HG03025 (cell line): Measurements from ENCODE around the gene SLCO4A1.

ENCODE experiments used
- ATAC-seq: cut with Tn5 transposase; IDR thresholded peaks from one replicate; pipeline ENCODE4 v1.9.1; 2021; ENCODE audit warnings: mild to moderate bottlenecking, moderate library complexity; ENCODE audit not compliant: unreplicated experiment, low FRiP score

Gene SLCO4A1

DNA sequence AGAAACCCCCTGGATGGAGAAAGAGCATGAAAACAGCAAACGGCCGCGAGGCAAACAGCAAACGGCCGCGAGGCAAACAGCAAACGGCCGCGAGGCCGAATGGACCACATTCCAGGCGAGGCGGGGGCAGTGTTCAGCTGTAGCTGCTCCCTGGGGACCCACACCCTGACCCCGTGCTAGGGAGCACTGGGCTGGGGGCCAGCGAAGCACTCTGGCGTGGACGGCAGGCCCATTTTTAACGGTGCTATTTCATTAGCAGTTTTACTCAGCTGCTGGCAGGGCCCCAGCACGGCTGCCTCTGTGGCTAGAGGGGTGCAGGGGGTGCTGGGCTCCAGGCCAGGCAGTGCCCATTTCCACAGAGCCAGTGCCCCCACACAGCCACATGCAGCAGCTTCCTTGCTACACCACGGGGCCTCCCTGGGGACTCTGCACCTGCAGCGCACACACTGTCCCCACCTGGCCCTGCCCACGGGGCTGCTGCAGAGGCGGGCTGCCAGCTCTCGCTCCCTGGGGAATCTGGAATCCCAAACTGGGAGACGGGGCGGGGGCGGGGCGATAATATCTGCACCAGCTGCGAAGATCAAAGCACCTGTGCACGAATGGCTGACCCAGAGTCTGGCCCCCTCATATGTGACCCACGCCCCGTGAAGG lies 35.6 kb upstream of the SLCO4A1 start:
- ATAC-seq, result no peak

DNA sequence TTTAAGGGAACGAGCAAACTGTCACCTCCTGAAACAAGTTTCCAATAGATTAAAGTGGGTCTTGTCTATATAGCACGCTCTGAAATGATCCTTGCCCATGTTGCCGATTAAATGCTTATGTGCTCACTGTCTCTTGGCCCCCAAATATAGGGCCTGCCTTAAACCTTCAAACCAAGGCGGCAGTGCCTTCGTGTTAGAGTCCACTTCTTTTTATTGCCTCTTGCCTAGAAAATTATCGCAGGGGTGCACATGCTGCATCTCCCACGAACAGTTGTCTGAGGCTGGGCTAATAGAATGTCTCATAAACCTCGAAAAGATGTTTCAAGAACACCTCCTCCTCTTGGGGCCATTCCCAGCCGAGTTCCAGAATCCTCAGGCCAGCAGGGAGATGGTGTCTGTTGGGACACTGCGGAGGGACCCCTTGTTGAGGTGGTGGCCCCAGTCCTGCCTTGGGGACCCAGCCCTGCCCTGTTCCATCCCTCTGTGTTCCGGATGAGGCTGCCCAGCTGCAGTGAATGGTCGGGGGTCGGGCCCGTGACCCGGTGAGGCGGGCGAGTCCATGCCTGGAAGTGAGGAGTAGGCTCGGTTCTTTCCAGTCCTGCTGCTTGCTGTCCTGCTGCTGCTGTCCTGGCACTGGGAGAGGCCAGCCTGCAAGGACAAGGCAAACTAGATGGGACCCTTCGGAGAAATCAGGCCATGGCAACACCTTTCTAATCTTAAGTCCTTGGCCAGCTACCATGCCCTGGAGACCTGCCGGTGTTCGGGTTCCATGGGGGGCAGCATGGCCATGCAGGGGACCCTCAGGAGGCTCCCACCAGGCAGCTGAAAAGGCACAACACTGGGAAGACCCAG lies 34.7 kb upstream of the SLCO4A1 start:
- ATAC-seq, result no peak

DNA sequence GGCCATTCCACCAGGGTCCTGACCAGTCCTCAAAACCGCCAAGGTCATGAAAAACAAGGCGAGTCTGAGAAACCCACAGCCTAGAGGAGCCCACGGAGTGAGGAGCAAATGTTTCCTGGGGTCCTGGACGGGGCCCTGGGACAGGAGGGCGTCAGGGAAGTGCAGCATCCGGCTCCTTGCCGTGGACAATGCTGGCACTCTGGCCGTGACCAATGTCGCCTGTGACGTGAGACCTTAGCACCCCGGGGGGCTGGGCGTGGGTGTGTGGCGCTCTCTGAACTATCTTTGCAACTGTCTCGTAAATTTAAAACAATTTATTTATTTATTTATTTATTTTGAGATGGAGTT lies 34.1 kb upstream of the SLCO4A1 start:
- no peak for ATAC-seq

DNA sequence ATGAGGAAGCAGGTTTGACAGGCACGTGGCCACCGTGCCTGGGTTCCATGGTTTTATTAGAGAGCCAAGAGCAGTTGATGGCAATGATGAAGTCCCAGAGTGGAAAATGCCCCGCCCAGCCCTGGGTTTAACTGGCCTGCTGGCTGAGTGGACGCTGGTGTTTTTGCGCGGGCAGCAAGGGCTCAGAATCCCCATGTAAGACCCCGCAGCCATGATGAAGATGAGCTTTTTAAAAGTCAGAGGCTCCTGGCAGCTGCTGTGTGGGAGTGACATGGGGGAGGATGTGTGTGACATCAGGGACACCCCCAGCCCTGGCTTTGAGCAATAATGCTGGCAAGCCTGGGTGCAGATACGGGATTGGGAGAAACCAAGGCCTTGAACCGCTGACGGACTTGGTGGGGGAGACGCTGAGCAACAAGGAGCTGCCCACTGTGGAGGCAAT lies 33.0 kb upstream of the SLCO4A1 start:
- no peak for ATAC-seq

DNA sequence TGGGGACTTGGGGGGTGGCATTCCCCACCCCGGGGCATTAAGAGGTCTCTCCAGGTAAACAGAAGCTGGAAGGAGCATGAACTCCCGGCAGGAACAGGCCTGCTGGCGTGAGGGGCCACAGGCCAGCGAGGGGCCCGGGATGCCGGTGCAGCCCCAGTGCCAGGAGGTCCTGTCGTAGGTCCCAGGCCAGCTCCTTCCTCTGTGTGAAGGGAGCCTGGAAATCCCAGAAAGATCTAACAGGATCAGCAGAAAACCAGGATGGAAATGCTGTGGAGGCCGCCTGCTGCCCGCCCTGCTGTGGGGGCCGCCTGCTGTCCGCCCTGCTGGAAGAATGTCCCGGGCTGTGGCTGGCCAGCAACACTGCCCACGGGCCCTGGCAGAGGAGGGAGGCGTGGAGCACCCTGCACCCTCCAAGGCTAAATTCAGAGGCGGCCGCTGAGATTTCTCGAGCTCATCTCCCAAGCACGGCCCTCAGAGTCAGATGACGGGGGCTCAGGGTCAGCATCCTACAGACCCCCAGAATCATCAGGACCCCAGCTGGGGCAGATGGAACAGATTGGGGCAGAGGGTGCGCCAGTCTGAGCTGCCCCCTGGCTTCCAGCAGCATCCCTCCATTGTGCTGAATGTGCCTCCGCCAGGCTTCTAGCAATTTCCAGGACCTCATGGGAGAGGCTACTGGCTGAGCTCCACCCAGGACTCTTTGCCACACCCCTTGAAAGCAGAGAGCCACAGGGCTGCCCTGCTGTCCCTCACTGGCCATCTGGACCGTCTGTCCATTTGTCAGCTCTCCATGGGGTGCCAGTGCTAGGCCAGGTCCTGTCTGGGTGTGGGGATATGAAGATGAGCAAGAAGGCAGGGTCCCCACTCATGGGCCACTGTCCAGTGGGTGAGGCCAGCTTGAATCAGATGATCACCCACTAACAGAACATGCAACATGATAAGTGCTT lies 32.2 kb upstream of the SLCO4A1 start:
- ATAC-seq, result no peak

DNA sequence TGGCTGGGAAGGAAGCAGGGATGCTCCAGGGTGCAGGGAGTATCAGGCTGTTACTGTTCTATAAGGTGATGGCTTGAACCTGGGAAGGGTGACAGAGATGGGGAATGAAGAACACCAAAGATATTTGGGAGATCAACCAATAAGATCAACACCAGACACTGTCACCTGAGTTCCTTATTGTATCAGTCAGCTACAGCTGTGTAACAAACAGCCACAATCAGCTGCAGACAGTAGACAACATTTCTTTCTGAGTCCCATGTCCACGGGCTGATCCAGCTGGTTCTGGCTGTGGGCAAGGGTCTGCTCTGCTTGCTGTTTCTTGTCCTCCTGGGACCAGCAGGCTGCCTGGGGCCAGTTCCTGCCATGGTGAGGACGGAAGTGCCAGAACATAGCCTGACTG lies 31.3 kb upstream of the SLCO4A1 start:
- ATAC-seq, result no peak

DNA sequence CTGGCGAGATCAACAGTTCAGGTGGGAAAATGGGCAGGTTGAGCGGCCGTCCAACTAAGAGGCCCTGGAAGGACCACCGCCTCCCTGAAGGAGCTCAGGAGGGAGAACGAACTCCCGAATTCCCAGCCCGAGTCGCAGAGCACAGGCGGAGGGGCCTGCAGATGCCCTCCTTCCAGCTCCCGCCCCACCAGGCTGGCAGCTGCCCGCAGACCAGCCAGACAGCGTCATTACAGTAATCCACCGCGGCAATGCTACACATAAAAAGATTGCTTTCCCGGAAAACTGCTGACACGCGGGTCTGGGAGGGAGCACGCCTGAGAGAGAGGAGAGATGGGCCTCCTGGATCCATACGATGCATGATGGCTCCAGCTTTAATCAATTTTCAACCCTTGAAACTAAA lies 30.5 kb upstream of the SLCO4A1 start:
- ATAC-seq, result no peak

DNA sequence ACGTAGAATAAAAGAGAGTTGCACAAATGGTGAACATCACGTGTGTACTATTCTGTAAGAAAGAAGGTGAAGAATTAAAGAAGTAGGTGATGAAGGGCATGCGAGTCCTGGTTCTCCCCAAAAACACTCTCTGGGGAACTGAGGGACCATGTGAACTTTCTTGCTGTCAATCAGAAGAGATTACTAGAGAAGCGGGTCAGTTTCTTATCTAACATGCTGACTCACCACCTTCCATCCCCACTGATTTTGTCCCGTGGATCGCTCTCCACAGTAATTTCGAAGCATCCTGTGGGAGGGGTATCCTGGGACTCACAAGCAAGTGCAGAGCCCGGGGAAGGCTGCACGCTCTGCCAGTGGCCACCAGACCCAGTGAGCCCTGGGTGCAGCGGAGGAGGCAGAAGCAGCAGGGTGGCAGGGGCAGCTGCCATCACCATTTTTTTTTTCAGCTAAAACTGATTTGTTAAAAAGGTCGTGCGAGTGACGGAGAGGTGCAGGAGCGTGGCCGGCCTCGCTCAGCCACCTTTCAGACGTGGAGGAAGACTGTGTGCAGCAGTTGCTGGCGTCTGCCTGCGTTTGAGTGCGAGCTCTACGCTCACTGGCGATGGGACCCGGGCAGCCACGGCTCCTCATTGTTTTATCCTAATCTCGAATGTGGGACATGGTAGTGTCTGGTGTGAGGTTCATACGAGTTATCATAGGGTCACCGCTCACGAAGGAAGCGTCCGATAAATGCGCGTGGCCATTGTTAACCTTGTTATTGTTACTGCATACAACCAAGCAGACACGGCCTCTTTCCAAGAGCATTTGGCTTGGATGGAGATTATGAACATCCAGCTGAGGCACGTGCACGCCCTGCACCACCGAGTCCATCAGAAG lies 28.0 kb upstream of the SLCO4A1 start:
- ATAC-seq, result no peak

DNA sequence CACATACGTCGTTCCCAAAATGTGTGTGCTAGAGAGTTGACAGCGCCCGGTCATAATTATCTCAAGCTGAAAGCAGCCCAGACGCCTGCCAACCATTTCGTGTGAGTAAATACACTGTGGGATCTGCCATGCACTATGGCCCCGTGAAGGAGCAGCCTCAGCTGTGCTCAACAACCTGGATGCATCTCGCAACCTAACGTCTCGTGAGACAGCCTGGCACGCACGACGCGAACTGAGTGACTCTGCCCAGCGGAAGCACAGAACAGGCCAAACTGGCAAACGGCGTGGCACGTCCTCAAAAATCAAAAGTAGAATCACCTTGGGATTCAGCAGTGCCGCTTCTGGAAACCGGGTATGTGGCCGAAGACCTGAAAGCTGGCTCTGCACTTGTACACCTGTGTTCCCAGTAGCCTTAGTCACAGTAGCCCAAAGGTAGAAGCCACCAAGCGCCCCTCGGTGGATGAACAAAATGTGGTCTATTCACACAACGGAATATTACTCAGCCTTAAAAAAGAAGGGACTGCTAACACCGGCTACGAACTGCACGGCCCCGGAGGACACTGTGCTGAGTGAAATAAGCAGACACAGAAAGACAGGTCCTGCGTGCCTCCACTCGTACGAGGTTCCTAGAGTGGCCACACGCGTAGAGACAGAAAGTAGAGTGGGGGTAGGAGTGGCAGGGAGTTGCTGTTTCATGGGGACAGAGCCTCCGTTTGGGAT lies 27.2 kb upstream of the SLCO4A1 start:
- ATAC-seq, result no peak

DNA sequence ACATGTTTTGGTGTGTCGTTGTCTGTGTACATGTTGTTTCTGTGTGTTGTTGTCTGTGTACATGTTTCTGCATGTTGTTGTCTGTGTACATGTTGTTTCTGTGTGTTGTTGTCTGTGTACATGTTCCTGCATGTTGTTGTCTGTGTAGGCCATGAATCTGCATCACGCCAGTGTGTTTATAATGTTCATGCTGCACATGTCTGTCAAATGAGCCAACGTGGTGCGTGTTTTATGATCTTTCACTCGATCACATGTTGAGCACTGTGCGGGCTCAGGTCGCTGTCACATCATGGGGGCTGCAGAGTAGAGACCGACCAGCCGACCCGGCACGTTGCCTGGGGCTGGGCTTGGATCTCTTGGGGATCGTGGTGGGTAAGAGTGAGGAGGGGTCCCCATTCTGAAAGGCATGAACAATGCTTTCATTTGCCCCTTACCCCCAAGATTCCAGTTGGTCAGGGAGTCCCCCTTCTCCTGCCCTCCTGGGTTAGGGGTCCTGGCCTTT lies 26.5 kb upstream of the SLCO4A1 start:
- no peak for ATAC-seq

DNA sequence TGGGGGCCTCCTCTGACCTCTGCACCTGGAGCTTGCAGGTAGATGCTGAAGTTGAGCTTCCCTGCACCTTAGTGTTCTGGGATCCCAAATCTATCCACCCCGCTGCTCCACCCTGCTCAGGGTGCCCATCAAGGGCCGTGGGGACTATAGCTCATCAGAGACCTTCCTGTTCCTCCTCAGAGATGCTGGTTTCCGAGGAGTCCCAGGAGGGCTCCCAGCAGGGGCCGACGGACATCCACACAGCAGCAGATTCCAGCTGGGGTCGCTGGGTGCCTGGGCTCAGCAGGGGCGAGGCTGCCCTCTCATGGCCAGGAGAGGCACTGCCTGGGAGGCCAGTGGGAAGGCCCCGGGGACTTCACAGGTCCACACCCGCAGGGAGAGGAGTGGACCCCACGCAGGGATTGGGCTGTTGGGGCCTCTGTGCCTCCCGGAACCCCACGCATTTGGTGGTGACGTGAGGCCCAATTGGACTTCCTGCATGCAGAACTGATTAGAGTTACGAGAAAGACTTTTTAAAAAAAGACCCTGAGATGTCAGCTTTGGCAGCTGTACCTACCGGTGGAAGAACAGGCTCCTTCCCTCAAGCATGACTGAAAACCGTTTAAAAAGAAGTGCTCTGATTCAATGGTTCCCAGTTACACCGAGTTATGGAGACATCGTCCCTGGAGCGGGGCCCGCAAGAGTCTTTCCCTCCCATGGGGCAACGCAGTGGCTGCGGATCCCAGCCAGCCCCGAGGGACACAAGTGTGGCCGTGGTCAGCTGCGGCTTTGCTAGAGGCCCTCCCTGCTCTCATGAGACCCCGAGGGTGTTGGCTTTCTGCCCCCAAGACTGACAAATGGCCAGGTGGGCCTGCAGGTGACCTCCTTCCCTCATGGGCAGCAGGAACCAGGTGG lies 25.3 kb upstream of the SLCO4A1 start:
- no peak for ATAC-seq

DNA sequence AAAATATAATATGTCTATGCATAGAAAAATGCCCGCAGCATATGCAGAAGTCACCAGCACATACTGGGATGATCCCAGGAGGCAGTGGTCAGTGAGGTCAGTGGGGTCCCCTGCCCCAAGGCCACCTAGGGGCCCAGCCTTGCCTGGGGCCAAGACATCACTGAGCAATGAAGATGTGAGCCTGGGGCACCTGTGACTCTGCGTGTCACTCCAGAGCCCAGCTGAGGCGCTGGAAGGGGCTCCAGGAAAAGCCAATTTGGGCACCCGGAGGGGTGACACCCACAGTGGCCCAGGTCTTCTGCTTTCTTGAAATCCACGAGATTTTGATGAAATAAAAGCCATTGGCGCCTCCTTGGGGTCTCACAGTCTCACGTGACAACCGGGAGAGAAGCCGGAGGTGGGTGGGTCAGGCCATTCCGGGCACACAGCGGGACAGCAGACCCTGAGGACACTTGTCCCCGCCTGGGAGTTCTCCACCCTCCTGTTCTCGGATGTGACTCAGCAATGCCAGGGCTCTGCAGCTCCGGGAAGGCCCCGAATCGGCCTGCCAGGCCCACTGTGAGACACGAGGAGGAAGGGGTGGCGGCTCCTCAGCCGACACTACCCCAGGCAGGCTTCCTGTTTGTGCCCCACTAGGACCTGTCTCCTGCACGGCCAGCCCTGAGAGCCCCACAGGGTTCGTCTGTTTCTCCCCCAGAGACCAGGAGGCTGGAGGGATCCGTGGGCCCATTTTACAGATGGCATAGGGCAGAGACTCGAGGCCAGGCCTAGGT lies 24.4 kb upstream of the SLCO4A1 start:
- ATAC-seq, result no peak

DNA sequence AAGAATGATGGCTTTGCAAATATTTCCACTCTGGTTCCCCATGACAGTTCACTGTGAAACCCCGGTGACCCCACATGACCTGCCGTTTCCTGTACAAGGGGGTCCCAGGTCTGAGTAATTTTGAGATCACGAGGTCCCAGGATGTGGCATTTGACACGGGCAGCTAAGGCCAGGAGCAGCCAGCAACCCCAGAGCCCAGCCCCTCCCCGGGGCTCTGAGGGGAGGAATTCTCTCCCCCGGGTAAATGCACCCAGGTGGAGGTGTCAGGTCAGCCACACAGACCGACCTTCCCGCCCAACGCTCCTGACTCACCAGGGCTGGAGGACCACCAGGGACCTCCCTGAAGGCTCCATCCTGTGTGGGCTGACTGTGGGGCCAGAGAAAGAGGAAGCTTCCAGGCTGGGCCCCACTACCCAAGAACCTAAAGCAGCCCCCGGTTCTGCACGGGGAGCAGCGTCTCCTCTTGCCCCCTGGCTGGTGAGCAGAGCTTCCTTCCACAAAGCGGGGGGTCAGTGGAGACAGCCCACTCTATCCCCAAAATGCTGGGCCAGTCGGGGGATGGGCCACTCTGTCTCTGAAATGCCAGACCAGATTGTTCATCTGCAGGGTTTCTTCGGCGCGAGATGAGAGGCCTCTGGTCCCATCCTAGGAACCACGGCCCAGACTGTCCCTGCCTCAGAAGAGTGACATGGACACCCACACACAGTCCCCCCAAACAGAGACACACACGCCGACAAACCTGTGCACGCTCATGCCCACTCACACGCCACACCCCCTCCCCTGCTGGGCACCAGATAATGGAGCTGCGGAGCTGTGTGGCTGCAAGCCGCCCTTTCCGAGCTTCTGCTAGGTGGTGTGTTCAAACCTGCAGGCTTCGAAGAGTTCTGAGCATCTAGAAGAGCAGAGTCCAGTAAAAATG lies 23.4 kb upstream of the SLCO4A1 start:
- no peak for ATAC-seq

DNA sequence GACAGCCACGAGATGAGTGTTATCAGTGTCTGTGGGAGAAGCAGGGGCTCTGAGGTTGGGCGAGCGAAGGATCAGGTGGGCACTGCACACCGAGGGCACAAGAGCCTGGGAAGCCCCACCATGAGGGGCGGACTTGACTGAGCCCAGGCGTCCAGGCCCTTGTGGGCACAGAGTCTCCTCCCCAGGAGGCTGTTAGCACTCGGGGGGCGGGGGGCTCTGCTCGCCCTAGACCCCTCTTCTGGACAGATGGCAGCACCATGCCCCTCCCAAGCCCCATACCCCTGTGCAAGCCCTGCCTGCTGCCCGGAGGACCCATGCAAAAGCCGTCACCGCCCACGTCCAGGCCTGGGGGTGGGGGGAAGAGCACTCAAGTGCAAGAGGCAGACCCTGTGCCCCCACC lies 21.7 kb upstream of the SLCO4A1 start:
- no peak for ATAC-seq

DNA sequence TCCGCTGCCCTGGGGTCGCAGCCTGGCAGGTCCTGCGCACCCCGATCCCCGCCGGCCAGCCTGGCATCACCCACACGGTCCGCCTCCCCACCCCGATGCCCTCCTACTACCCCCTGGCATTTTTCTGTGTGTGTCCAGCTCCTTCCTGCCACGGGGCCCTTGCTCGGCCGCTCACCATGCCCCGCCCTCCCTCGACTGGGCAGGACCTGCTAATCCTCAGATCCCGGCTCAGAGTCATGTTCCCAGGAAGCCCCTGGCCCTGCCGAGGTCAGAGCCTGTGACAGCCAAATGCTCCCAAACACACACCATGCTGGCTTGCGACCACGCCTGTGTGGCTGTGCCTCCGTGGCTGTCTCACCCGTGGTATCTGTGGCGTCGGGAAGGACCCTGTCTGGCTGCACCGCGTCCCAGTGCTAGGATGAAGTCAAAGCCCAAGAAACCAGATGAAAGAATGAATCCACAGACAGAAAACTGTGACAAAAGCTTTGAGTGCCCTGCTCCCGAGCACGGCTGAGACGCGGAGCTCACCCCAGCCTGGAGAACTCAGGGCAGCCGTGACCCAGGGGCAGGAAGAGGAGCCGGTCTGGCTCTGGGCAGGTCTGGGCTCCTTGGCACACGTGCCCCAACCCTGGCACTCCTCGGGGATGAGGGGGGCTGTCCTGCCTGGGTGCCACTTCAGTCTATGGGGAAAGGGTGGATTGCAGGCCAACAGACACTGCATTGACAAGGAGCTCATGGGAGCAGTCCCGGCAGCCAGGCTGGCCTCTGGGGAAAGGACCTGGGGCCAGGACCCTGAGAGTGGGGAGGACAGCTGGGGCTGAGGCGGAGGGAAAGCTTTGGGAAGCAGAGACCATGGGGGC lies 20.8 kb upstream of the SLCO4A1 start:
- ATAC-seq, result no peak
